Raji (cell line): Measurements from ENCODE around the gene PNPLA5.

Source experiments
- POLR2A ChIP-seq: IDR thresholded peaks from 2 replicates; pipeline ENCODE4 v1.6.1; 2011; ENCODE audit warnings: low read depth, low read length, control low read depth; ENCODE audit not compliant: insufficient read depth

The PNPLA5 gene

GRCh38 chr22:43885319-43885671 is 6.5 kb downstream of the PNPLA5 start:
- TF ChIP-seq POLR2A = no peak

DNA sequence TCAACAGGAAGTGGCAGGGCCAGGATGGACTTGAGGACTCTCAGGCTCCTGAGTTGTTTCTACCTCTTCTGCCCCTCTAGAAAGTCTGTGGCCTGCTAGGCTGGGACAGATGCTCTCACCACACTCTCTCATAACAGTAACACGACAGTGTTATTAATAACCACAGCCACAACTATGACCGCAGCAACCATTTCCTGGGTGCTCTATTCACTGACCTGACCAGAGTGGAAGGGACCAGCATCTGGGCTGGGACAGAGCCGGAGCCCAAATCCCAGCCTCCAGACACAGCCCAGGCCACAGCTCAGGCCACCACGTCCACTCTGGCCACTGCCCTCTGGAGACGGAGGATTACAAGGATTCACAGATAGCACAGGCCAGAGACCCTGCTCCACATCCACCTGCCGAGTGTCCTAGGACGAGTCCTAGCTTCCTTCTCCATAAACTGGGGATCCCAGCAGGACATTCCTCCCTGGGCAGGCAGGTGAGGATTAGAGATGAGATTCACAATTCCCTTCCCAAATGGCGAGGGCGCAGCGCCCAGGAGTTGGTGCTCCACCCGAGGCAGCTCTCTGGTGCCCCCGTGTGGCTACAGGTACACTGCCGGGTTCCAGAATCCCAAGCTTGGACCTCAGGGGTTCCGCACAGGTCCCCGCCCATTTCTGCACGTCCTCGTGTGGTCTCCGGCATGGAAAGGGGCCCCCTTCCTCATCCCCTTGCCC is 7.1 kb downstream of the PNPLA5 start:
- no peak for TF ChIP-seq POLR2A

DNA sequence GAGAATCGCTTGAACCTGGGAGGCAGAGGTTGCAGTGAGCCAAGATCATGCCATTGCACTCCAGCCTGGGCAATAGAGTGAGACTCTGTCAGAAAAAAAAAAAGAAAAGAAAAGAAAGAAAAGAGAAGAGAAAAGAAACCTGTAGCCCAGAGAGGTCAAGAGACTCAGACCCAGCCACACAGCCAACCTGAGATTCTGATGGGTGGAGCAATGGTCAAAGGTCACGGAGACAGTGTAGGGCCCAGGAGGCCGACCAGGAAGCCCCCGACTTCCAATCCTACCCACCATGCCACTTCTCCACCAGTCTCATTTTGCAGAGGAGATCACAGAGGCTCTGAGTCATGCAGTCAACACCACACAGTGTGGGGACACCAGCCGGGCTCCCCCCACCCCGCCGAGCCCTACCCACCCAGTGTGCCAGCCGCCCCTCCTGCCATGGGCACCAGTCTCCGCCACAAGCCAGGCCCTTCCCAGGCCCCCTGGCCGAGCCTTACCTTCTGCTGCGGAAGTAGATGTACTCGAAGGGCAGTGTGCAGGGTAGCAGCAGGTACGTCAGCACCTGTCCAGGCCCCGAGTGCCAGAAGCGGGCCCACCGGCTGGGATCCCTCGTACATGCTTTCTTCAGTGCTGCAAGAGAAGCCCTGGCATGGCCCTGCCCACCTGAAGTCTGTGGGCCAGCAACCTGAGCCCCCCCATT is 7.9 kb downstream of the PNPLA5 start:
- no peak for TF ChIP-seq POLR2A

- no peak for TF ChIP-seq POLR2A
Observed at GRCh38 chr22:43883012-43883661, 8.7 kb downstream of the PNPLA5 start.

GRCh38 chr22:43882122-43882767 is 9.6 kb downstream of the PNPLA5 start:
- no peak for TF ChIP-seq POLR2A

DNA sequence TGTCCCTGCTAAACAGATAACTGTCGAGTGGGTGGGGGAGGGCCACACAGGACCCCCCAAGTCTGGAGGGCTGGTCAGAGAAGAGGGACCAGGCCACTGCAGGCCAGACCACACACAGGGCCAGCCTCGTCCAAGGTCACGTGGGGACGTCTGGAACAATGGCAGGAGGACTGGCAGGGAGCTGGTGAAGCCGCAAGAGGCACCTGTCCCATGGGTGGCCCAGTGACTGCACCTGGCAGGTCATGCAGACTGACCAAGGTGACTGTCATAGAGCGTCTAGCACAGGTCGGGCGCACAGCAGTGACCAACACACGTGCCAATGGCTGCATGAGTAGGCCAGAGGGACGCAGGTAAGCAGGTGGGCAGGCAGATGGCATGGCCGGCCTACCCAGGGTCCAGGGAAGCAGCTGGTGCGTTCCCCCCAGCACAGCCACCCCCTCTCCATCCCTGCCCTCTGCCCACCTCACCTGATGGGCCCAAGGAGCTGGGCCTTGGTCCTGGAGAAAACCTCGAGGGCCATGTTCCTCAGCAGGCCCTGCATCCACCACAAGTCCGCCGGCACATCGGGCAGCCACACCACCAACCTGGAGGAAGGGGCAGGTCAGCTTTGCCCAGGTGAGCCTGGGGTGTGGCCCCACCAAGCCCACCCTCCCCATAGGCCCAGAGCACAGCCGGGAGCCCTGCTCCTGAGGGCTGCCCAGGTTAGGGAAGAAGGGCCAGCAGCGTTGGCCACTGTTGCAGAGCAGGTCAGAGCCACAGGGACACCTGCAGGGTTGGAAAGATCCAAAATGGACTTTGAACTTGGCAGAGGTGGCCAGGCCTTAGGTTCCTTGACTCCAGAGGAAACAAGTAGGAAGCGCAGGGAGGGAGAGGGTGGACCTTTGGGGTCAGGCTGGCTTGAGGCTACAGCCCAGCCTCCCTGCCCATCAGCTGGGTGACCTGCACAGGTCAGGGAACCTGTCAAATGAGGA is 10.4 kb downstream of the PNPLA5 start:
- no peak for TF ChIP-seq POLR2A

DNA sequence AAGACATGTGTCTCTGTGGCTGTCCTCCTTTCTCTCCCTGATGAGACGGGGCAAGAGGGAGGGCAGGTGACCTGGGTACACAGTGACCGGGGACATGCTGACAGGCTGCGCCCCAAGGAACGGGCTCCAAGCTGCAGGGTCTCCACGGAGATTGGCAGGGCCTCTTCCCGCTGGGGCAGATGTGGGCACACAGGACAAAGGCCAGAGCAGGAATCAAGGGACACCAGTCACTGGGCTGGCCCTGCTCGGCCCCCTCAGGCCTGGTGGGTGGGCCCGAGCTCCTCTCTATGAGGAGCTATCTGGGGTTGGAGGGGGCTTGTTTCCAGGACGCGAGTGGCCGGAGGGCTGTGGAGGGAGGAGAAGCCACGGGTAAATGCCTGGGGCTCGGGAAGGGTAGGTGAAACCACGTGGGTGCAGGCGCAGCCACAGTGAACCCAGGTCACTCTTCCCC is 11.2 kb downstream of the PNPLA5 start:
- no peak for TF ChIP-seq POLR2A

- no peak for TF ChIP-seq POLR2A
Observed at GRCh38 chr22:43879901-43880540, 11.8 kb downstream of the PNPLA5 start.

DNA sequence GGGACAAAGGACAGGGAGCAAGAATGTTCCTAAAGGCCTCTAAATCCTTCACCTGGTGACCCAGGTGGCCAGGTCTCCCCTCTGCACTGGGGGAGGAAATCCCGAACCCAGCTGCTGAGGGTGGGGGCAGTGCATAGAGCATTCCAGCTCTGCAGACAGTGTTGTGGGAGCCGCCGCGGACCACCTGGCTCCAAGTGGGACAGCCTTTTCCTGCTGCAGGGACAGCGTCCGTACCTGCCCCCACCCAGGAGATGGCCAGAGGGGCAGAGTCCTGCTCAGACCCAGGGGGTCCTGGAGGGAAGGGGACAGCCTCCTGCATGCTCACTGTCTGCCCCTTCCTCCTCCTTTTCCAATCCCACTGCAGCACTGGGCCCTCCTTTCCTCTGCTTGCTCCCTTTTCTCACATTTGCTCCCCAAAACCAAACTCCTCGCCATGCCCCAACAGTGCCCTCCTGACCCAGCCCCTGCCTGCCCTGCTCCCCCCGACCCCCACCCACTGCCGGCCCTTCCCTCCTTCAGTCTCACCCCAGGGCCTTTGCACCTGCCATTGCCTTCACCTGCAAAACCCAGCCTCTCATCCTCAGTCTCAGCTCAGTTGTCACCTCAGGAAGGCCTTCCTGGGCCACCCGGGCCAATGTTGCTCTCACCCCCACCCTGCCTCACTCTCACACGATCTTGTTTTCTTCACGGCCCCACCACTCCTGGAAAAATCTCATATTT is 12.8 kb downstream of the PNPLA5 start:
- no peak for TF ChIP-seq POLR2A

DNA sequence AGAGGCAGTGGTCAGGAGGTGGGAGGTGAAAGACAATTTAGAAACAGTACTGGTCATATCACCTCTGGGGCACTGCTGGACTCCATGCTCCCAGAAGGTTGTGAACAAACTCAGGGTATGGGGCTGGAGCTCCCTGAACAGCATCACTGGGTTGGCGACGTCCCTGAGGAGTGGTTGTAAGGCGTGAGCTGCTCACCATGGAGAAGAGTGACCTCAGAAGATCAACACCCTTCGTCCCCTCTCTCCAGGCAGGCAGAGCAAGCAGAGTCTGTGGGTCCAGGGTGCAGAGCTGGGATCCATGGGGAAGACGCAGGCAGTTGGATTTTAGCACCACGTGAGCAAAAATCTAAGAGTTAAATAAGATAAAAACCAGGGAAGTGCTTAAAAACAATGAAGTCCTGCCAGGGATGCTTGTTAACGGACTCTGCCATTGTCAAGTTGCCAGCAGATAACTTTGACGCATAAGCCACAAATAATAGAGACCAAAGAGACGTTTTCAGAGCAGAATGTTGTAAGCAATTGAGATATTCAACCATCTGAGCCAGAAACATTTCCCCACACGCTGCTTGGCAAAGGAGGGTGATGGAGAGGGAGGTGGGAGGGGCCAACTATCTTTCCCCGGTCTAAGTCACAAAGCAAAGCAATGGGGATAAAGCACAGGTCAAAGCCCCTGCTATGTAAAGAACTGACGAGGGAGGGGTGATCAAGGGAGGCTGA is 13.6 kb downstream of the PNPLA5 start:
- TF ChIP-seq POLR2A = no peak

GRCh38 chr22:43876866-43877509 is 14.8 kb downstream of the PNPLA5 start:
- TF ChIP-seq POLR2A = no peak

- no peak for TF ChIP-seq POLR2A
Observed at GRCh38 chr22:43869799-43870198, 22.0 kb downstream of the PNPLA5 start.
